K562 (cell line): ENCODE data around the gene TPD52L2. TPM values are rescaled to one million over a fixed set of nuclear protein-coding genes. Genes with fewer than 3 reads are reported as not detected.
A peak's percentile ranks its signal among the peaks of the same experiment; 100 is the strongest.

Source experiments
- EGR1 ChIP-seq: fragments of 450-650 bp; conservative IDR thresholded peaks from 2 replicates; pipeline ENCODE4 v1.6.1; 2017; ENCODE audit warnings: mild to moderate bottlenecking
- GMEB1 ChIP-seq: fragments of 250-450 bp; sonication (Bioruptor Pico); IDR thresholded peaks from 2 replicates; pipeline ENCODE4 v1.4.0; 2020; ENCODE audit warnings: mild to moderate bottlenecking
- MBD2 ChIP-seq: sonication (generic); IDR thresholded peaks from 2 replicates; pipeline ENCODE4 v1.6.1; 2016; ENCODE audit warnings: low read depth, borderline replicate concordance
- MXD1 ChIP-seq: fragments of 250-450 bp; sonication (Bioruptor Pico); IDR thresholded peaks from 2 replicates; pipeline ENCODE4 v1.8.0; 2021; ENCODE audit warnings: borderline replicate concordance, mild to moderate bottlenecking, moderate library complexity; ENCODE audit not compliant: poor library complexity, severe bottlenecking
- RBFOX2 ChIP-seq: fragments of 200-400 bp; formaldehyde crosslinking; IDR thresholded peaks from 2 replicates; pipeline ENCODE4 v1.6.1; 2017; ENCODE audit warnings: low read depth, mild to moderate bottlenecking, low read length, moderate library complexity
- RCOR1 ChIP-seq, 2 experiments: IDR thresholded peaks; 2 replicates each; pipeline ENCODE4 v1.6.1; 2012; ENCODE audit warnings: low read depth in 2 of 2, low read length in 2 of 2, borderline replicate concordance in 1 of 2, improper control_type of control experiment in 1 of 2
- SRSF9 ChIP-seq: fragments of 200-400 bp; formaldehyde crosslinking; IDR thresholded peaks from 2 replicates; pipeline ENCODE4 v1.6.1; 2017; ENCODE audit warnings: low read depth, low read length, borderline replicate concordance
- STAG1 ChIP-seq: sonication (generic); formaldehyde crosslinking; IDR thresholded peaks from 2 replicates; pipeline ENCODE4 v1.5.0; 2020; ENCODE audit warnings: missing genetic modification reagents, borderline replicate concordance
- ZFP30 ChIP-seq: fragments of 250-450 bp; sonication (Bioruptor Pico); IDR thresholded peaks from 2 replicates; pipeline ENCODE4 v1.8.0; 2022; ENCODE audit warnings: moderate library complexity, mild to moderate bottlenecking, inconsistent platforms, borderline replicate concordance
- ZKSCAN1 ChIP-seq: fragments of 150-350 bp; IDR thresholded peaks from 2 replicates; pipeline ENCODE4 v1.6.1; 2016; ENCODE audit warnings: low read depth, low read length
- ZNF583 ChIP-seq: fragments of 250-450 bp; sonication (Bioruptor Pico); IDR thresholded peaks from 2 replicates; pipeline ENCODE4 v1.4.0; 2020
- polyA plus RNA-seq, 8 experiments: library from polyadenylated mRNA; depleted of rRNA in 4 of 8; stranded (reverse) in 5 of 8; unstranded in 3 of 8; fragments of >200 nt; fragmentation: Nextera tagmentation in 2 of 8; fragmentation: Illumina TruSeq in 1 of 8; extraction: Ambion mirVana in 2 of 8; extraction: Trizol in 1 of 8; gene quantifications; 2 replicates each; pipeline versions ENCODE4 v1.2.1 to v1.2.3, GENCODE V29; 2011 to 2014; ENCODE audit warnings: inconsistent platforms in 1 of 8, missing spikeins in 1 of 8
- total RNA-seq, 7 experiments: library from RNA; depleted of rRNA in 6 of 7; stranded (reverse); fragments of >200 nt in 6 of 7; fragmentation: Illumina TruSeq in 2 of 7; extraction: Trizol in 2 of 7; gene quantifications; 2 replicates each; pipeline versions ENCODE4 v1.2.1 to v1.2.3, GENCODE V29; 2011 to 2021; ENCODE audit warnings: low replicate concordance in 1 of 7
- TF ChIP-seq, protein P1 (sequence below), 2 experiments: IDR thresholded peaks; 2 replicates each; pipeline ENCODE4 v1.6.1; 2011; ENCODE audit warnings: borderline replicate concordance in 1 of 2, control low read depth in 1 of 2, low read depth in 1 of 2, low read length in 1 of 2, mild to moderate bottlenecking in 1 of 2, mixed read lengths in 1 of 2, moderate library complexity in 1 of 2; ENCODE audit not compliant: insufficient read depth in 1 of 2, insufficient read length in 1 of 2, poor library complexity in 1 of 2, severe bottlenecking in 1 of 2; ENCODE audit errors: extremely low read depth in 1 of 2
- TF ChIP-seq, protein P2 (sequence below): fragments of 450-650 bp; IDR thresholded peaks from 2 replicates; pipeline ENCODE4 v1.6.1; 2016; ENCODE audit warnings: antibody characterized with exemption
- TF ChIP-seq, protein P3 (sequence below): fragments of 250-450 bp; sonication (Bioruptor Pico); IDR thresholded peaks from 2 replicates; pipeline ENCODE4 v1.8.0; 2022; ENCODE audit warnings: inconsistent platforms
- TF ChIP-seq, protein P4 (sequence below): sonication (generic); formaldehyde crosslinking; IDR thresholded peaks from 2 replicates; pipeline ENCODE4 v1.8.0; 2022; ENCODE audit warnings: missing genetic modification reagents, mild to moderate bottlenecking, moderate library complexity, borderline replicate concordance
- TF ChIP-seq, protein P5 (sequence below): fragments of 450-650 bp; conservative IDR thresholded peaks from 2 replicates; pipeline ENCODE4 v1.6.1; 2016; ENCODE audit warnings: missing genetic modification characterization, low read depth, mild to moderate bottlenecking, control low read depth, missing compliant biosample characterization

Gene TPD52L2
- total and polyA plus RNA-seq, 9 of the 15 experiments (the other 6 are each of a cell fraction or from before 2014, with no cell fraction given): 1.9 to 117 (median 74.6) TPM

- TF ChIP-seq, protein P1, sequence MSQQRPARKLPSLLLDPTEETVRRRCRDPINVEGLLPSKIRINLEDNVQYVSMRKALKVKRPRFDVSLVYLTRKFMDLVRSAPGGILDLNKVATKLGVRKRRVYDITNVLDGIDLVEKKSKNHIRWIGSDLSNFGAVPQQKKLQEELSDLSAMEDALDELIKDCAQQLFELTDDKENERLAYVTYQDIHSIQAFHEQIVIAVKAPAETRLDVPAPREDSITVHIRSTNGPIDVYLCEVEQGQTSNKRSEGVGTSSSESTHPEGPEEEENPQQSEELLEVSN (IDR thresholded peaks at IDR 0.05; ENCODE audit: borderline replicate concordance in 1 of 2, extremely low read depth in 1 of 2, insufficient read depth in 1 of 2, insufficient read length in 1 of 2, low read depth in 1 of 2, low read length in 1 of 2, poor library complexity in 1 of 2, severe bottlenecking in 1 of 2): peak in 1 of 2 experiments; percentile 52
- TF ChIP-seq, protein P2, sequence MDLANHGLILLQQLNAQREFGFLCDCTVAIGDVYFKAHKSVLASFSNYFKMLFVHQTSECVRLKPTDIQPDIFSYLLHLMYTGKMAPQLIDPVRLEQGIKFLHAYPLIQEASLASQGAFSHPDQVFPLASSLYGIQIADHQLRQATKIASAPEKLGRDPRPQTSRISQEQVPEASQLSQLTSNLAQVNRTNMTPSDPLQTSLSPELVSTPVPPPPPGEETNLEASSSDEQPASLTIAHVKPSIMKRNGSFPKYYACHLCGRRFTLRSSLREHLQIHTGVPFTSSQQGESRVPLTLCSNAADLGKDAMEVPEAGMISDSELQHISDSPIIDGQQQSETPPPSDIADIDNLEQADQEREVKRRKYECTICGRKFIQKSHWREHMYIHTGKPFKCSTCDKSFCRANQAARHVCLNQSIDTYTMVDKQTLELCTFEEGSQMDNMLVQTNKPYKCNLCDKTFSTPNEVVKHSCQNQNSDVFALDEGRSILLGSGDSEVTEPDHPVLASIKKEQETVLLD: peak; percentile 95
- TF ChIP-seq, protein P3, sequence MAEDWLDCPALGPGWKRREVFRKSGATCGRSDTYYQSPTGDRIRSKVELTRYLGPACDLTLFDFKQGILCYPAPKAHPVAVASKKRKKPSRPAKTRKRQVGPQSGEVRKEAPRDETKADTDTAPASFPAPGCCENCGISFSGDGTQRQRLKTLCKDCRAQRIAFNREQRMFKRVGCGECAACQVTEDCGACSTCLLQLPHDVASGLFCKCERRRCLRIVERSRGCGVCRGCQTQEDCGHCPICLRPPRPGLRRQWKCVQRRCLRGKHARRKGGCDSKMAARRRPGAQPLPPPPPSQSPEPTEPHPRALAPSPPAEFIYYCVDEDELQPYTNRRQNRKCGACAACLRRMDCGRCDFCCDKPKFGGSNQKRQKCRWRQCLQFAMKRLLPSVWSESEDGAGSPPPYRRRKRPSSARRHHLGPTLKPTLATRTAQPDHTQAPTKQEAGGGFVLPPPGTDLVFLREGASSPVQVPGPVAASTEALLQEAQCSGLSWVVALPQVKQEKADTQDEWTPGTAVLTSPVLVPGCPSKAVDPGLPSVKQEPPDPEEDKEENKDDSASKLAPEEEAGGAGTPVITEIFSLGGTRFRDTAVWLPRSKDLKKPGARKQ: no peak
- no peak for TF ChIP-seq SRSF9
- TF ChIP-seq, protein P4, sequence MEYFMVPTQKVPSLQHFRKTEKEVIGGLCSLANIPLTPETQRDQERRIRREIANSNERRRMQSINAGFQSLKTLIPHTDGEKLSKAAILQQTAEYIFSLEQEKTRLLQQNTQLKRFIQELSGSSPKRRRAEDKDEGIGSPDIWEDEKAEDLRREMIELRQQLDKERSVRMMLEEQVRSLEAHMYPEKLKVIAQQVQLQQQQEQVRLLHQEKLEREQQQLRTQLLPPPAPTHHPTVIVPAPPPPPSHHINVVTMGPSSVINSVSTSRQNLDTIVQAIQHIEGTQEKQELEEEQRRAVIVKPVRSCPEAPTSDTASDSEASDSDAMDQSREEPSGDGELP (CRISPR knock-in tag): peak; percentile 59; the same call in 1 of the 2 replicates
- no peak for TF ChIP-seq STAG1
- TF ChIP-seq RCOR1 (IDR thresholded peaks at IDR 0.05; ENCODE audit: borderline replicate concordance in 1 of 2, low read depth in 2 of 2, low read length in 2 of 2): 0 out of 4 replicates have a peak, but pooled peaks of 1 of the 2 experiments have one; percentile 13
- TF ChIP-seq RBFOX2: peak; percentile 56
- TF ChIP-seq, protein P5, sequence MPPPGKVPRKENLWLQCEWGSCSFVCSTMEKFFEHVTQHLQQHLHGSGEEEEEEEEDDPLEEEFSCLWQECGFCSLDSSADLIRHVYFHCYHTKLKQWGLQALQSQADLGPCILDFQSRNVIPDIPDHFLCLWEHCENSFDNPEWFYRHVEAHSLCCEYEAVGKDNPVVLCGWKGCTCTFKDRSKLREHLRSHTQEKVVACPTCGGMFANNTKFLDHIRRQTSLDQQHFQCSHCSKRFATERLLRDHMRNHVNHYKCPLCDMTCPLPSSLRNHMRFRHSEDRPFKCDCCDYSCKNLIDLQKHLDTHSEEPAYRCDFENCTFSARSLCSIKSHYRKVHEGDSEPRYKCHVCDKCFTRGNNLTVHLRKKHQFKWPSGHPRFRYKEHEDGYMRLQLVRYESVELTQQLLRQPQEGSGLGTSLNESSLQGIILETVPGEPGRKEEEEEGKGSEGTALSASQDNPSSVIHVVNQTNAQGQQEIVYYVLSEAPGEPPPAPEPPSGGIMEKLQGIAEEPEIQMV: peak; percentile 45; the same call in 1 of the 2 replicates
- TF ChIP-seq ZNF583 (CRISPR knock-in tag): no peak
- TF ChIP-seq MBD2: no peak
- TF ChIP-seq GMEB1 (CRISPR knock-in tag): peak; percentile 97
- 0 out of 2 replicates have a peak, but pooled peaks have one; percentile 42 for TF ChIP-seq ZKSCAN1
- TF ChIP-seq MXD1 (CRISPR knock-in tag): no peak
- TF ChIP-seq EGR1: peak; percentile 95
- no peak for TF ChIP-seq ZFP30 (CRISPR knock-in tag)
Observed at GRCh38 chr20:63894358-63895201, 29.5 kb downstream of the TPD52L2 start, which contains the start of gene DNAJC5 (continued).
